ENCODE results near the gene ADAMTS12.
"Not testable (repeated sequence)": the region's sequence is repeated elsewhere in the genome, so short reads cannot be mapped to it uniquely, and the experiment has no call there.

Gene ADAMTS12

GRCh38 chr5:33563983-33564908 is 327.5 kb downstream of the ADAMTS12 start:
- no peak for DNase-seq

DNA sequence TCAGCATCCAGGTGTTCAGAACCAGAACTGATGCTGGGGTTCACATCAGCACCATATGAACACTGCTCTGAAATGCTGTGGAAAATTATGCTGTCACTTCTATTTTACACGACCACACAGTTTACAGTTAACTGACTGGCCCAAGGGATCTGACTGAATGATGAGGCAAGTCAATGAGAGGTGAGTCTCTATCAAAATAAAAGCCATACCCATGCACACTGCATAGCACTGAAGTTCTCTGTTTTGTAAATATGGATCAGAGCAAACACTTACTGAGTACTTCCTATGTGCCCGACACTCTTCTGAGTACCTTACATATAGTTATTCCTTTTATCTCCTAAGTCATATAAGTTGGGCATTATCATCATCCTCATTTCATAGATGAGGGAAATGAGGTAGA is 328.3 kb downstream of the ADAMTS12 start:
- DNase-seq = no peak

GRCh38 chr5:33558489-33558888 is 333.3 kb downstream of the ADAMTS12 start:
- DNase-seq = no peak

- no peak for DNase-seq
These were observed 334.2 kb downstream of the ADAMTS12 start for GRCh38 chr5:33557605-33558004.

DNA sequence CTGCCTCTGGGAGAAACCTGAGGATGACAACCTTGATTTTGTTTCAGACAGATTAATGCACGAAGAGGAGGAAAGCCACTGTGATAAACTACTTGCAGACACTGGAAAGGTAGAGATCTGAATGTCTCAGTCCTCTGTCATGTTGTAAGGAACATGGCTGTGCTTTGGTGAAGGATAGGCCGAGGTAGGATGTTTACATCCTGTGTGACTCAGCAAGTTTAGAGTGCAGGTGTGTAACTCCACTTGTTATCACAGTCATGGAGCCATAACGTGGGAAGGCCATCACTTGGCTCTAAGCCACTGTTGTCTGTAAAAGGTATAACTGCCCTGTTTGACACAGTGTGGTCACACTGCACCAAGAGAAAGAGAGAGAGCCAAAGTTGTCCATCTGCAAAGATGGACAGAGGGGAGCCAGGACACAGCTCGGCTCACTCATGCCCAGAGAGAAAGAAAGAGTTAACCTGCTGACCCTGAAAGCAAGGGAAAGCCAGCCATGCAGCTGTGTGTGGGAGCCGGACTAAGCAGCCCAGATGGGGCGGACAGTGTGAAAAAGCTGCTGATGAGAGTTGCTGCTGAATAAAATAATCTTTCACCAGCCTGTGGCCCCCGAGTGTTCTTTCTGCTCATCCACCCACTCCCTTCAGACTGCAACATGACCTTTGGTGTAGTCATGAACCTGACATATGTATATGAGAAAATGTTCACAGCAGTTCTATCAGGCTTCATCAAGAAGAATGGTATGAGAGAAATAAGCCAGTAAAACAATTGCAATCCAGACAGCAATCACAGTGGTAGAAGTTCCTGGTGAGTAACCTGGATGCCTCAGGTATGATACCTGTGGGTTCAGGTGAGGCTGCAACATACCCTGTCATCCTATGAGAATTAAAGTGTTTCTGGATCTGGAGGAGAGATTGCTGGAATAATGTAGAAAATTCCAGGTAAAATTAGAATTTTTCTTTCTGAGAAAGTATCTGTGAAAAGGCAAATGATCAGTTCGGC is 335.2 kb downstream of the ADAMTS12 start:
- DNase-seq = no peak

DNA sequence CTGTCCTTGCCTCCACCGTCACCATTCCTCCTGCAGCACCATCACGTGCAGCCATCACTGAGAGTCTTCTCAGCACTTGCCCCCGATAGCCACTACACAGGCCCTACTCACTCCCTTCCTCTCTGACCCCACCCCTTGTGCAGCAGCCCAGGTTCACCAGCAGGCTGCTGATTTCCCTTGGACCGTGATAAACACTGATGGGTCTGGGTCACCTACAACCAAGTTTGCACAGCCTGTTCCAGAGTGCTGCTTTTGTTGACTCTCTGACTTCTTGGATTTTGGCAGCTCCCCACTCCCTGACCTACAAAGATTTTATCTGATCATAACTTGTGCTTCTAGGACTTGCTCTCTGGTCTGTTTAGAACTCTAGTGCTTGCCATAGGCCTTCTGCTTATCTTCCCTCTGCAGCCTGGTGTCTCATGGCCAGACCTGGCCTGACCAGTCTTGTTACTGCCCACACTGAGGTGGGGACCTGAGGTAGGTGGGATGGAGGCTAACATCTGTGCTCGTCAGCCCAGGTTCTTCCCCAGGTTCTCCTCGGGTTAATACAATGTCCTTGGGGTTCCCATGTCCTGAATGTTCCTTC is 341.7 kb downstream of the ADAMTS12 start:
- DNase-seq = no peak

DNA sequence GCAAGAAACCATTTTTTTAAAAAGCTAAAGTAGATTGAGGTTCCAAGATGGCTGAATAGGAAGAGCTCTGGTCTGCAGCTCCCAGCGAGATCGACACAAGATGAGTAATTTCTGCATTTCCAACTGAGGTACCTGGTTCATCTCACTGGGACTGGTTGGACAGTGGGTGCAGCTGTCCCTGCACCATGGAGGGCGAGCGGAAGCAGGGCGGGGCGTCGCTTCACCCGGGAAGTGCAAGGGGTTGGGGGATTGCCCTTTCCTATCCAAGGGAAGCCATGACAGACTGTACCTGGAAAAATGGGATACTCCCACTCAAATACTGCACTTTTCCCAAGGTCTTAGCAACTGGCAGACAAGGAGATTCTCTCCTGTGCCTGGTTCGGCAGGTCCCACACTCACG is 352.0 kb downstream of the ADAMTS12 start:
- not testable (repeated sequence) for DNase-seq

DNA sequence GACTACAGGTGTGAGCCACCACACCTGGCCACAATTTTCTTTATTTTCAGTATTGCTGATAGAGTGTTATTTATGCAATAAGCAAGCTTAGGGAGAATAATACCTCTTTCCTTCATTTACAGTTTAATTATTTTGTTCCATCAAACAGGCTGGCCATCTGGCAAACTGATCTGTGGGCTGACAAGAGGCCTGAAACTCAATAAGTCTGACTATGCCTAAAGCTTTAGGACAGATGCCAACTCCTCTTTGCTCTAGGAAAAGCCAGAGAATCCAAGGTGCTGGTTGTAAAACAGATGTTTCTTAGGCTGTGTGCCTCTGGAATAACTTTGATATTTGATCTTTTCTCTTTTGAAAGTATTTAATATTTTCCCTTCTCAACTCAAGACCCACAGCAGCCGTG is 352.6 kb downstream of the ADAMTS12 start:
- DNase-seq = no peak

DNA sequence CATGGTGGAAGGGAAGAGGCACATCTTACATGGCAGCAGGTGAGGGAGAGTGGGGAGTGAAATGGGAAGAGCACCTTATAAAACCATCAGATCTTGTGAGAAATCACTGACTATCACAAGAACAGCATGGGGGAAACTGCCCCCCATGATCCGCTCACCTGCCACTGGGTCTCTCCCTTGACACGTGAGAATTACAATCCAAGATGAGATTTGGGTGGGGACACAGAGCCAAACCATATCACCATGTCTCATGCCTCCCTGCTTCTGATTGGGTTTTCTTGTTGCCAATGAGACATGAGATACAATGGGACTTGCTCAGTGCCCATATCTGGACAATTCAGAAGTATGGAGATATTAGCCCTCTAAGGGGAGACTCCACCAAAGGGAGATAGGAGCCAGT is 353.6 kb downstream of the ADAMTS12 start:
- DNase-seq = no peak

- no peak for DNase-seq
These were observed 354.6 kb downstream of the ADAMTS12 start for GRCh38 chr5:33537240-33537639.

DNA sequence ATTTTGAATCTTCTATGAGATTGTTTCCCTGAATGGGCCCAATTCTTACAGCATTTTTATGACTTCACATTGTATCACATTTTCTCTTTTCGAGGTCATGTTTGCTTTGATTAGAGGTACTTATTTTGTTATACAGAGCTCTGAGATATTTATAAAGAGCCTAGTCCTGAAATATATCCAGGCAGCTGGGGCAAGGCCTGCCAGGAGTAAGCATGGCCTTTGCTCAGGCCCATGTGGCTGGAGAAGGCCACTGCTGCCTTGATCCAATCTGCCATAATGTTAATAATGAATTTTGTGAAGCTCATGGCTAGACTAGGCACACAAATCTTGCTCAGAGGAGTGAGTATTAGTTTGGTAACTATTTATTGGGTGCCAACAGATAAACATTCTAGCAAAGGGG is 355.0 kb downstream of the ADAMTS12 start:
- DNase-seq = no peak

GRCh38 chr5:33531824-33532223 is 360.0 kb downstream of the ADAMTS12 start:
- no peak for DNase-seq

- no peak for DNase-seq
These were observed 360.8 kb downstream of the ADAMTS12 start for GRCh38 chr5:33531037-33531298.

DNA sequence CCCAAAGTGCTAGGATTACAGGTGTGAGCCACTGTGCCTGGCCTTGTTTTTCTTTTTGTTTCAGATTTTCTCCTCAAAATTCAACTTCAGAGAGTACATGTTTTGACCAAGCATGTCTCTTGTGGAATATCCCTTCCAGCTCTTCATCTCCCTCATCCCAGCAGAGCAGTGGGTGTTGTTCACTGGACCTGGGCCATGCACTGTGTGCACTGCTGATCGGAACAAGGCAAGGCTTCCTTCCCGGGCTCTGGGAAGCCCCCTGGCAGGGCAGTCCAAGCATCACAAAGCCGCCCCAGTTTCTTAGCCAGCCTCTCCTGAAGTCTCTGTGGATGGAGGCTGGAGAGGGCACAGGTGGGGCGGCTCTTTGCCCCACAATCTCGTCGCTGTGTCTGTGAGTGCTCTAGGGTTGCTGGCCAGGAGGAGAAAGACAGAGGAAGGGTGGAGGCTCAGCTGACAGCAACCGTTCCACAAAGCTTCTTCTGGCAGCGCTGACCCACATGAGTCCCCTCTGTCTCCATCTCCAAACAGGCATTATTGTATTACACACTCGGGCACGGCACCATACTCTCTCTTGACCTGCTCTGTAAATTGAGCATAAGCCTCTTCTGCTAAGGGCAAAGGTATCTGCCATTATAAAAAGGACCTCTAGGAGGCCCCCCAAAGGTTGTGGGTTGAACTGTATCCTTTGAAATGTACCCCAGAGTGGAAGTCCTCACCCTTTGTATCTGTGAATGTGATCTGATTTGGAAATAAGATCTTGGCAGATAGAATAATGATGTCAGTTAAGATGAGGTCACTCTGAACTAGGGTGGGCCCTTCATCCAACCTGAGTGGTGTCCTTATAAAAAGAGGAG is 361.4 kb downstream of the ADAMTS12 start:
- DNase-seq = no peak

DNA sequence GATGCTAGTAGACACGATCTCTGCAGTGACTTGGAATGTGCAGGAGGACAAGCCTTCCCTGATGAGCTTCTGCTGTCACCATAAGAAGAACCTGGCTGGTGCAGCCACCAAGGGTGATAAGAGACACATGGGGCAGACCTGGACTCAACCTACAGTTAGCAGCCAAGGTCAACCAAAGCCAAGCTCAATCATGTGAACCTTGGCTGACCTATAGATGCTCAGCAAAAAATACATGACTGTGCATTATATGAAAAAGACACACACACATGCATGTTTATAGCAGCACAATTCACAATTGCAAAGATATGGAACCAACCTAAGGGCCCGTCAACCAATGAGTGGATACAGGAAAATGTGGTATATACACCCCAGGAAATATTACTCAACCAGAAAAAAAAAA is 364.1 kb downstream of the ADAMTS12 start:
- DNase-seq = no peak

GRCh38 chr5:33526755-33527154 is 365.0 kb downstream of the ADAMTS12 start:
- no peak for DNase-seq

GRCh38 chr5:33524476-33524875 is 367.3 kb downstream of the ADAMTS12 start:
- DNase-seq = no peak

- no peak for DNase-seq
These were observed 368.5 kb downstream of the ADAMTS12 start for GRCh38 chr5:33523208-33523771.

- no peak for DNase-seq
These were observed 375.4 kb downstream of the ADAMTS12 start for GRCh38 chr5:33516421-33516820.

- DNase-seq = not testable (repeated sequence)
These were observed 376.4 kb downstream of the ADAMTS12 start for GRCh38 chr5:33515366-33515765.

DNA sequence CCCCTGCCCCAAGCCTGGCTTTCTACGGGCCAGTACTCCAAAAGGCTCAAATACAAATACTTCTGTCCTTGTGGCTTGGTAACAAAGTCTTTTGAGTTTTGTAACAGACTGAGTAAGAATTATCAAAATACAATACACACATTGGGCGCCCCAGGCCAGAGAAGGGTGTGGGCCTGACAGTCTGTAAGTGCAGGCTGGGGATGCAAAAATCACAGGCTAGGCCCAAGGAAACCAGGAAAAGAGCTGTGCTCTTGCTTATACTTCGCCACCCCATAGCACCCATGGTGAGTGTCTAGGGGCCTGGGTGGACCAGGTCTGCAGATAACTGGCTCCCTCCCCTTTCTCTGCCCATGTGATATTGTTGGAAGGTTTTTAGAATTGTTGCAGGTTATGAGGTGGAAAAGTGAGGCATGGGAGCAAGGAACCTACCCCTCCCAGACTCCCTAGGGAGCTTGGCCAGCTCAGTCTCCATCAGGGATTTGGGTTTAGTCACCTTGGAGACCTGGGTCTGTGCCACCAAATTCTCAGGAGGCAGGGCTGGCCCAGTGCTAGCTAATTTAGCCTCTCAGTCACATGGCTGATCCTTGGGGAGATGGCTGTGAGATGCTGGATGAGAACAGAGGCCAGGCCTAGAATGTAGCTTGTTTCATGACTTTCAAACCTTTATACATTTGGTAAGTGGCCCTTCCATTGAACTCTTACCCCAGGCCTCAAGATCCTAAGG is 378.2 kb downstream of the ADAMTS12 start:
- DNase-seq = no peak

All from 8988T (cell line).